Spleen (tissue), 11 donors: Measurements from ENCODE around the gene BMPER. TPM values are rescaled to one million over a fixed set of nuclear protein-coding genes. Genes with fewer than 3 reads are reported as not detected.

Source experiments
- DNase-seq: peaks from one replicate; pipeline ENCODE4 v3.0.0-alpha.2; 2020
- H3K27ac ChIP-seq, 8 donors: fragments of 200-600 bp; sonication (generic) in 7 of 8; 1 replicate in 4 of 8; 2 replicates in 4 of 8; pipeline versions ENCODE4 v1.5.0 to v1.8.0; 2016 to 2021; ENCODE audit warnings: inconsistent platforms in 4 of 8, mild to moderate bottlenecking in 4 of 8, moderate library complexity in 1 of 8
- H3K27me3 ChIP-seq, 7 donors: fragments of 200-600 bp; sonication (generic) in 6 of 7; replicated peaks in 1 of 7; 1 replicate in 4 of 7; 2 replicates in 3 of 7; pipeline versions ENCODE4 v1.5.0 to v1.8.0; 2016 to 2021; ENCODE audit warnings: inconsistent platforms in 3 of 7, mild to moderate bottlenecking in 1 of 7
- H3K36me3 ChIP-seq, 6 donors: fragments of 200-600 bp; sonication (generic) in 5 of 6; 1 replicate in 4 of 6; 2 replicates in 2 of 6; pipeline versions ENCODE4 v1.5.0 to v1.8.0; 2016 to 2021; ENCODE audit warnings: inconsistent platforms in 2 of 6
- H3K4me1 ChIP-seq, 6 donors: fragments of 200-600 bp; sonication (generic) in 5 of 6; 1 replicate in 3 of 6; 2 replicates in 3 of 6; pipeline versions ENCODE4 v1.5.0 to v1.8.0; 2016 to 2021; ENCODE audit warnings: inconsistent platforms in 3 of 6
- H3K4me3 ChIP-seq, 8 donors: fragments of 200-600 bp; sonication (generic) in 7 of 8; 1 replicate in 4 of 8; 2 replicates in 4 of 8; pipeline versions ENCODE4 v1.5.0 to v1.8.0; 2016 to 2021; ENCODE audit warnings: inconsistent platforms in 4 of 8, mild to moderate bottlenecking in 4 of 8, moderate library complexity in 2 of 8
- H3K9me3 ChIP-seq, 8 donors: fragments of 200-600 bp; sonication (generic) in 7 of 8; 1 replicate in 4 of 8; 2 replicates in 4 of 8; pipeline versions ENCODE4 v1.5.0 to v1.8.0; 2016 to 2021; ENCODE audit warnings: inconsistent platforms in 4 of 8
- POLR2A ChIP-seq, 3 donors: fragments of 450-650 bp; IDR thresholded peaks; one replicate each; pipeline ENCODE4 v1.5.1; 2017; ENCODE audit warnings: antibody characterized with exemption in 3 of 3, mild to moderate bottlenecking in 1 of 3
- POLR2AphosphoS5 ChIP-seq, 3 donors: sonication (generic); formaldehyde crosslinking; IDR thresholded peaks; one replicate each; pipeline ENCODE4 v1.5.1; 2017; ENCODE audit warnings: antibody characterized with exemption in 3 of 3
- WGBS, 5 donors: extraction: QIAGEN DNeasy Blood & Tissue Kit in 3 of 5; methylation state at CpG; one replicate each; pipeline versions ENCODE4 v1.1.5 to v1.1.7; 2013 to 2018; 5-methylcytosine and 5-hydroxymethylcytosine counted together
- intact Hi-C: fragments of 100-400 bp; cut with DNase I; formaldehyde crosslinking; loops from one replicate; pipeline ENCODE4 v1.15.0; 2023; ENCODE audit warnings: low total_unique reads
- polyA plus RNA-seq, 3 donors: library from polyadenylated mRNA; stranded (reverse); fragments of 200-250 nt; gene quantifications; one replicate each; pipeline ENCODE4 v1.2.1, GENCODE V29; 2013
- total RNA-seq, 7 donors: library from RNA; depleted of rRNA in 3 of 7; stranded (reverse); fragments of >200 nt in 3 of 7; fragmentation: NEBNext Ultra II Directional in 4 of 7; extraction: Animal tissue kit (Norgen Biotek cat#: 25700) in 4 of 7; gene quantifications; one replicate each; pipeline versions ENCODE4 v1.1.0 to v1.2.1, GENCODE V29; 2016 to 2021
- TF ChIP-seq, protein P1 (sequence below), 11 experiments: fragments of 200-600 bp in 7 of 11; fragments of 450-650 bp in 4 of 11; sonication (generic) in 4 of 11; IDR thresholded peaks in 8 of 11; conservative IDR thresholded peaks in 3 of 11; 1 replicate in 7 of 11; 2 replicates in 4 of 11; pipeline versions ENCODE4 v1.4.0 to v1.8.0; 2016 to 2021; ENCODE audit warnings: antibody characterized with exemption in 11 of 11, inconsistent platforms in 4 of 11, mild to moderate bottlenecking in 1 of 11
- donor health status: healthy with polysubstance abuse.
- donor health status: DM: no; HTN: no; CAD: no; lungs with moderate emphysema.
- donor health status: DM: no; HTN: no; CAD: no.
- donor health status: Bipolar disorder and iron deficiency.
- donor health status: healthy.
- donor health status: DM: no; HTN: no; CAD: no.
- donor health status: DM: yes; HTN: yes; CAD: no.

The BMPER gene
- total and polyA plus RNA-seq, 10 donors: 0.14 to 4.4 (median 2.1) TPM

DNA sequence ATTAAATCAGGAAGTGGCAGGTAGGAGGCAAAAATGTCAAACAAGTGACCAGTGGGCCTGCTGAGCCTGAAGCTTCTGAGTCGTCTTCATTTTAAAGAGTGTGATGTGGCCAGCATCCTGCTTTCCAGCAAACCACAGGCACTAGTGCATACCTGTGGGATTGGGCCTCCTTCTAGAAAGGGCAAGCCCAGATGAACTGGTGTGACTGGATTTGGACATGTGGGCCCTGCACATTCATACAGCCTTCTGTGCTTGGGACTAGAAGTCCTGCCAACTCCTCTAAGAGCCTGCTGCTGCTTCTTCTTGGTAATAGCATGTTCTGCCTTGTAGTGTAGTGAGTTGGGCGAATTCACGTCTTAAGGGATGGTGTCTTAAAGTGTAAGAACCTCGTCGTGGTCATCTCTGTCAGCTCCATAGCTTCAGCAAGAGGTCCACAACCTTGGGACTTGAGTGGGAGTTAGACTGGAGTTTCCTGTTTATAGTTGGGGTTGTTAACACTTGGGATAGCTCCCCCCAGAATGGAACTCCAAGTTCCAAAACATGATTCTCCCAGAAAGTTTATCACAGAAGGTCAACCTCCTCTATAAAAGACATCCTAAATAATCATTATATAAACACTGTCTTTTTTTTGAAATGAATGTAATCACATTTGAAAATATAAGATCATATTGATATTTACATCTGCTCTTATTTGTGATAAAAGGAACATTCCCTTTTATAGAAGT lies 11.2 kb downstream of the BMPER start:
- 63 to 90% (median 88%) methylated on average over 5 of the region's 5 CpGs for WGBS, 5 donors
- DNase-seq: no peak
- H3K27ac ChIP-seq: no peak overlapping the region

DNA sequence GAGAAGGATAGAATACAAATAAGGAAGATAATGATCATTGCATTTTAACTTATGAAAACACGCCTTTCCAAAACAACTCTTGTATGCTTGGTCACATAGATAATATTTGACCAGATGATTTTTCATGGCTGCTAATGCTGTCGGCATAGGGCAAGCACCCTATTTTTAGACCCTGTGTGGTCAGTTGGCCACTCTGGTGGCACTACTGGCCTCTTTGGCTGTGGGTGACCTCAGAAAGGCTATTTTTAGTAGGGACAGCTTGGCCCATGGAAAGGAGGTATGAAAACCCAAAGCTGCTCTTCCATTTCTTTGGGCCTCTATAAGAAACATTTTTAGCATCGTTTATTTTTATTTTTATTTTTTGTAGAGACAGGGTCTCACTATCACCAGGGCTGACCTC lies 12.3 kb downstream of the BMPER start:
- TF ChIP-seq POLR2AphosphoS5 (IDR thresholded peaks at IDR 0.05): no peak
- TF ChIP-seq POLR2A (IDR thresholded peaks at IDR 0.05): no peak
- TF ChIP-seq, protein P1, sequence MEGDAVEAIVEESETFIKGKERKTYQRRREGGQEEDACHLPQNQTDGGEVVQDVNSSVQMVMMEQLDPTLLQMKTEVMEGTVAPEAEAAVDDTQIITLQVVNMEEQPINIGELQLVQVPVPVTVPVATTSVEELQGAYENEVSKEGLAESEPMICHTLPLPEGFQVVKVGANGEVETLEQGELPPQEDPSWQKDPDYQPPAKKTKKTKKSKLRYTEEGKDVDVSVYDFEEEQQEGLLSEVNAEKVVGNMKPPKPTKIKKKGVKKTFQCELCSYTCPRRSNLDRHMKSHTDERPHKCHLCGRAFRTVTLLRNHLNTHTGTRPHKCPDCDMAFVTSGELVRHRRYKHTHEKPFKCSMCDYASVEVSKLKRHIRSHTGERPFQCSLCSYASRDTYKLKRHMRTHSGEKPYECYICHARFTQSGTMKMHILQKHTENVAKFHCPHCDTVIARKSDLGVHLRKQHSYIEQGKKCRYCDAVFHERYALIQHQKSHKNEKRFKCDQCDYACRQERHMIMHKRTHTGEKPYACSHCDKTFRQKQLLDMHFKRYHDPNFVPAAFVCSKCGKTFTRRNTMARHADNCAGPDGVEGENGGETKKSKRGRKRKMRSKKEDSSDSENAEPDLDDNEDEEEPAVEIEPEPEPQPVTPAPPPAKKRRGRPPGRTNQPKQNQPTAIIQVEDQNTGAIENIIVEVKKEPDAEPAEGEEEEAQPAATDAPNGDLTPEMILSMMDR (IDR thresholded peaks at IDR 0.05 in 8 of 11, conservative IDR thresholded peaks at IDR 0.05 in 3 of 11): no peak
- H3K36me3 ChIP-seq: no peaks in the 10 kb centered on the region
- intact Hi-C loops: no loop called here
- DNase-seq: no peak
- H3K27ac ChIP-seq: no peak overlapping the region
- H3K27me3 ChIP-seq: no peaks in the 10 kb centered on the region
- H3K4me3 ChIP-seq: no peak overlapping the region
- no peaks in the 10 kb centered on the region for H3K4me1 ChIP-seq
- no peaks in the 10 kb centered on the region for H3K9me3 ChIP-seq
- 57 to 86% (median 65%) methylated on average over 3 of the region's 3 CpGs for WGBS, 5 donors

More for the DNA sequence above, 11.2 kb downstream of the BMPER start:
- H3K9me3 ChIP-seq: no peaks in the 10 kb centered on the region
- H3K4me1 ChIP-seq: no peaks in the 10 kb centered on the region
- H3K4me3 ChIP-seq: no peak overlapping the region
- H3K27me3 ChIP-seq: no peaks in the 10 kb centered on the region
- intact Hi-C loops: no loop called here
- TF ChIP-seq POLR2A (IDR thresholded peaks at IDR 0.05) (no peak), POLR2AphosphoS5 (IDR thresholded peaks at IDR 0.05) (no peak)
- TF ChIP-seq, protein P1 (IDR thresholded peaks at IDR 0.05 in 8 of 11, conservative IDR thresholded peaks at IDR 0.05 in 3 of 11): no peak
- H3K36me3 ChIP-seq: no peaks in the 10 kb centered on the region

DNA sequence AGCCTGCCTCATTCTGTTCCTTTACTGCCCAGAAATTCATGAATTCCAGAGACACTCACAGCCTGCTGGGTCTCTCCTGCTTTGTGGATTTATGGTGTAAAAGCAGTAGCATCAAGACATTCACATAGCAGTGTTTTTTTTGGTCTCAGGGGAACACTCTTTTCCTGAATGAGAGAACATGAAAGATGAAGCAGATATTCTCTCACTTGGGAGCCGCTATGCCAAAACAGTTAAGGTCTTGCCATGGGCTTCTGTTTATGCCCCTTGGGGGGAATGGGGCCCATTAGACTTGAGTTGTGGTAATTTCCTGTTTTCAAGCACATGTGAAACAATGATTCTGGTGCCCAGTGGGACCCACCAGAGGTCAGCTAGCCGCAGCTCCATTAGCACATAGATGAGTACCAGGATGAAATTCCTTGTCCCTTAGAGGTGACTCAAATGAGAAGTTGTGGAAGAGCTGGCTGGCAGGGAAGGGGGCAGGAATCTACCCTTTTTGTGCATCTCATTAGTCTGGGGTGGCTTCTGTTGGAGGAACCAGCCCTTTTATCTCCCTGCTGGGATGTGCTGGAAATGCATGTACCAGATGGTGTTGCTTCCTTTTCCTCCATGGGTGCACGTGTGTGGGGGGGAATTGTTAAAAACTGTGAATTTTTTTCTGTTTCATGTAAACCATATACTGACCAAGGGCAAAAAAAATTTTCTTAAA lies 13.3 kb downstream of the BMPER start:
- WGBS, 5 donors: 45 to 65% (median 56%) methylated on average over 3 of the region's 3 CpGs

DNA sequence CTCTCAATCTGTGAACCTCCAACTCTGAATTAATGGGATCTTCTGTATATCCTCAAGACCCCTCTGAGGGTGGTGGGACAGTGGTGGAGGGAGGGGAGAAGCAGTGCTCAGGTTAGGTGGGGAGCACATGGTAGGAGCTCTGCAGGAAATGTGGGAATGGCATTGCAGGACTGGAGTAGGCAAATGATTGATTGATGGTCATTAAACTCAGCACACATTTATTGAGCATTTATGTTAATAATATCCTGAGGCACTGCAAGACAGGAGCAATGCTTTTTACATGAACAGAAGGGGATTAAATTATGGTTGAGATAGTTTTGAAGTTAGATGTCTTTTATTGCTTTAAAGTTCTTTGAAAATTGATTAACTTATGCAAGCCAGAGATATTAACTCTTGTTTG lies 14.1 kb downstream of the BMPER start:
- Histone ChIP-seq H3K27me3 (no peaks in the 10 kb centered on the region), H3K4me3 (no peak overlapping the region), H3K27ac (no peak overlapping the region), H3K36me3 (no peaks in the 10 kb centered on the region), H3K9me3 (no peaks in the 10 kb centered on the region), H3K4me1 (no peaks in the 10 kb centered on the region)
- intact Hi-C loops: no loop called here
- TF ChIP-seq POLR2AphosphoS5 (IDR thresholded peaks at IDR 0.05): no peak
- no peak for TF ChIP-seq POLR2A (IDR thresholded peaks at IDR 0.05)
- TF ChIP-seq, protein P1 (IDR thresholded peaks at IDR 0.05 in 8 of 11, conservative IDR thresholded peaks at IDR 0.05 in 3 of 11): no peak
- DNase-seq: no peak

More for the DNA sequence above, 13.3 kb downstream of the BMPER start:
- Histone ChIP-seq H3K27me3 (no peaks in the 10 kb centered on the region), H3K4me1 (no peaks in the 10 kb centered on the region), H3K9me3 (no peaks in the 10 kb centered on the region), H3K36me3 (no peaks in the 10 kb centered on the region), H3K27ac (no peak overlapping the region), H3K4me3 (no peak overlapping the region)
- no peak for DNase-seq
- TF ChIP-seq POLR2AphosphoS5 (IDR thresholded peaks at IDR 0.05) (no peak), POLR2A (IDR thresholded peaks at IDR 0.05) (no peak)
- TF ChIP-seq, protein P1 (IDR thresholded peaks at IDR 0.05 in 8 of 11, conservative IDR thresholded peaks at IDR 0.05 in 3 of 11): no peak
- intact Hi-C loops: no loop called here
